OCI-LY3 (cell line): ENCODE measurements around the gene LYG1.

ENCODE experiments used
- H2AFZ ChIP-seq: fragments of 200-600, 300-600 bp; shearing (Covaris generic); 2 replicates; pipeline ENCODE4 v1.6.0; 2014; ENCODE audit warnings: antibody characterized with exemption, low read depth, low read length
- H3K27ac ChIP-seq: fragments of 200-600, 300-600 bp; sonication (generic); 2 replicates; pipeline ENCODE4 v1.5.1; 2014; ENCODE audit warnings: mild to moderate bottlenecking, low read length, moderate library complexity, mixed read lengths
- H3K27me3 ChIP-seq: fragments of 200-600, 300-600 bp; sonication (generic); 2 replicates; pipeline ENCODE4 v1.6.1; 2014; ENCODE audit warnings: low read depth, low read length, mixed read lengths
- H3K36me3 ChIP-seq: fragments of 200-600, 300-600 bp; sonication (generic); replicated peaks from 2 replicates; pipeline ENCODE3; 2014; ENCODE audit warnings: low read depth, low read length, mixed read lengths
- H3K4me1 ChIP-seq: fragments of 300-600, 200-600 bp; sonication (generic); 2 replicates; pipeline ENCODE4 v1.6.1; 2014; ENCODE audit warnings: low read length, mixed read lengths
- H3K4me2 ChIP-seq: fragments of 200-600, 300-600 bp; sonication (generic); 2 replicates; pipeline ENCODE4 v1.6.1; 2014; ENCODE audit warnings: low read length, mixed read lengths
- H3K4me3 ChIP-seq: fragments of 300-600, 200-600 bp; sonication (generic); 2 replicates; pipeline ENCODE4 v1.5.1; 2014; ENCODE audit warnings: antibody characterized with exemption, mild to moderate bottlenecking, low read length, moderate library complexity
- H3K79me2 ChIP-seq: fragments of 300-600, 200-600 bp; shearing (Covaris generic); 2 replicates; pipeline ENCODE4 v1.6.1; 2014; ENCODE audit warnings: mild to moderate bottlenecking, low read length, mixed read lengths
- H3K9ac ChIP-seq: fragments of 300-600, 200-600 bp; shearing (Covaris generic); 2 replicates; pipeline ENCODE4 v1.6.0; 2014; ENCODE audit warnings: mild to moderate bottlenecking, low read length, moderate library complexity
- H3K9me3 ChIP-seq: fragments of 200-600, 300-600 bp; shearing (Covaris generic); 2 replicates; pipeline ENCODE4 v1.6.1; 2014; ENCODE audit warnings: low read length, mixed read lengths; ENCODE audit not compliant: insufficient read depth
- H4K20me1 ChIP-seq: fragments of 200-600, 300-600 bp; sonication (generic); 2 replicates; pipeline ENCODE4 v1.6.1; 2016; ENCODE audit warnings: low read length, mixed read lengths; ENCODE audit not compliant: insufficient read depth
- CTCF ChIP-seq: fragments of 200-600, 300-600 bp; sonication (generic); IDR thresholded peaks from 2 replicates; pipeline ENCODE4 v1.5.1; 2014; ENCODE audit warnings: antibody characterized with exemption, low read length, low read depth
- EZH2phosphoT487 ChIP-seq: fragments of 200-600 bp; shearing (Covaris generic); IDR thresholded peaks from 2 replicates; pipeline ENCODE4 v1.6.1; 2018; ENCODE audit warnings: antibody characterized with exemption, mixed run types, low read depth

The LYG1 gene

GRCh38 chr2:99255491-99256318, 45.3 kb downstream of the LYG1 start, which contains the start of gene LYG2:
TSS of gene LYG2 (minus strand) at chr2:99255666. CDS start at chr2:99254260, 1,406 bp downstream.
- no peak within 1 kb of the TSS for H3K9ac ChIP-seq
- H3K27me3 ChIP-seq: no peaks in the 10 kb centered on the region
- no peak within 1 kb of the TSS for H3K27ac ChIP-seq
- H4K20me1 ChIP-seq: no peaks in the 10 kb centered on the region
- no peaks in the 10 kb centered on the region for H3K4me1 ChIP-seq
- TF ChIP-seq EZH2phosphoT487 (no peak), CTCF (no peak)
- H3K9me3 ChIP-seq: no peaks in the 10 kb centered on the region
- no peak within 1 kb of the TSS for H3K4me3 ChIP-seq
- no peaks in the 10 kb centered on the region for H3K36me3 ChIP-seq
- no peaks in the 10 kb centered on the region for H3K79me2 ChIP-seq
- no peak within 1 kb of the TSS for H2AFZ ChIP-seq
- no peak within 1 kb of the TSS for H3K4me2 ChIP-seq

- no peak overlapping the region for H2AFZ ChIP-seq
- no peak for TF ChIP-seq EZH2phosphoT487
- no peak for TF ChIP-seq CTCF
- no peaks in the 10 kb centered on the region for H3K9me3 ChIP-seq
- H3K27ac ChIP-seq: no peak overlapping the region
- H3K4me3 ChIP-seq: no peak overlapping the region
- no peaks in the 10 kb centered on the region for H3K27me3 ChIP-seq
- H3K4me2 ChIP-seq: no peak overlapping the region
- no peaks in the 10 kb centered on the region for H4K20me1 ChIP-seq
- H3K79me2 ChIP-seq: no peaks in the 10 kb centered on the region
- H3K36me3 ChIP-seq: no peaks in the 10 kb centered on the region
- H3K4me1 ChIP-seq: no peaks in the 10 kb centered on the region
- no peak overlapping the region for H3K9ac ChIP-seq
These were observed 51.0 kb downstream of the LYG1 start for GRCh38 chr2:99249951-99250350.

GRCh38 chr2:99242151-99242550, 58.8 kb downstream of the LYG1 start:
- no peak overlapping the region for H2AFZ ChIP-seq
- H3K4me3 ChIP-seq: no peak overlapping the region
- peaks cover 12% of the 10 kb centered on the region for H3K4me1 ChIP-seq
- H3K79me2 ChIP-seq: no peaks in the 10 kb centered on the region
- TF ChIP-seq CTCF (no peak), EZH2phosphoT487 (no peak)
- H3K36me3 ChIP-seq: no peaks in the 10 kb centered on the region
- H3K4me2 ChIP-seq: no peak overlapping the region
- H3K27ac ChIP-seq: no peak overlapping the region
- no peak overlapping the region for H3K9ac ChIP-seq
- H3K9me3 ChIP-seq: no peaks in the 10 kb centered on the region
- no peaks in the 10 kb centered on the region for H4K20me1 ChIP-seq
- H3K27me3 ChIP-seq: no peaks in the 10 kb centered on the region

- peak overlapping the region; percentile 42 for H3K4me2 ChIP-seq
- H3K27ac ChIP-seq: no peak overlapping the region
- H2AFZ ChIP-seq: no peak overlapping the region
- H3K79me2 ChIP-seq: no peaks in the 10 kb centered on the region
- H4K20me1 ChIP-seq: no peaks in the 10 kb centered on the region
- TF ChIP-seq EZH2phosphoT487: no peak
- TF ChIP-seq CTCF: no peak
- no peak overlapping the region for H3K9ac ChIP-seq
- H3K27me3 ChIP-seq: no peaks in the 10 kb centered on the region
- no peak overlapping the region for H3K4me3 ChIP-seq
- H3K4me1 ChIP-seq: peaks cover 12% of the 10 kb centered on the region
- H3K36me3 ChIP-seq: no peaks in the 10 kb centered on the region
- H3K9me3 ChIP-seq: no peaks in the 10 kb centered on the region
These were observed 60.6 kb downstream of the LYG1 start for GRCh38 chr2:99240431-99240830.
